ENCODE measurements around the gene ADAMTSL3.

DNA sequence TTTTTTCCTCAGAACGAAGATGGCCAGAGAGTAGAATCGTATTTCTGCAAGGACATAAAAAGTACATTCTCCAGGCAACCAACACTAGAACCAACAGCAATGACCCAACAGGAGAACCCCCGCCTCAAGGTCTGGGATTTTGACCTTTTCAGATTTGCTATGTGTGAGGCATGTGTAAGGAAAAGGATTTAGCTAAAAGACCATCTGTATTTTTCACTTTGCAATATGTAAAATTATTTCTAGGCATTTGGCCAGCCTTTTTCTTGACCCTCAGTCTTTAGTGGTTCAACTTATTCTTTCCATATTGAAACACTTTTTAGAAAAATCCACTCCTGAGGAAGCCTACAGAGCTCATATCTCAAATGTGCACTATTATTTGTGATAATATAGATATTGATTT lies 362.4 kb downstream of the ADAMTSL3 start:
- no peak for TF ChIP-seq CTCF (IDR thresholded peaks at IDR 0.05)
- TF ChIP-seq POLR2AphosphoS5 (IDR thresholded peaks at IDR 0.05) = no peak
- TF ChIP-seq POLR2A (IDR thresholded peaks at IDR 0.05; ENCODE audit: low read depth) = no peak

All from esophagus muscularis mucosa (tissue), 3 donors.